Spinal cord (tissue), 10 donors: ENCODE results near the gene PHKA1. TPM values are rescaled to one million over a fixed set of nuclear protein-coding genes. Genes with fewer than 3 reads are reported as not detected.

Experiments
- DNase-seq, 6 donors: peaks; one replicate each; pipeline versions ENCODE4 v3.0.0 to v3.0.0-alpha.2; 2013 to 2015; ENCODE audit warnings: low spot score in 6 of 6, low read depth in 4 of 6
- H3K27ac ChIP-seq: one replicate; pipeline ENCODE4 v1.5.1; 2013; ENCODE audit warnings: low read depth, low read length, control low read depth
- H3K27me3 ChIP-seq: one replicate; pipeline ENCODE4 v1.6.1; 2013; ENCODE audit warnings: low read length; ENCODE audit not compliant: control insufficient read depth, insufficient read depth
- H3K36me3 ChIP-seq: one replicate; pipeline ENCODE4 v1.6.1; 2013; ENCODE audit warnings: low read length; ENCODE audit not compliant: control insufficient read depth, insufficient read depth
- H3K4me1 ChIP-seq: one replicate; pipeline ENCODE4 v1.6.1; 2013; ENCODE audit warnings: low read length; ENCODE audit not compliant: control insufficient read depth, insufficient read depth
- H3K4me3 ChIP-seq: one replicate; pipeline ENCODE4 v1.5.1; 2013; ENCODE audit warnings: low read depth, low read length, control low read depth
- H3K9me3 ChIP-seq: one replicate; pipeline ENCODE4 v1.6.1; 2013; ENCODE audit warnings: low read length; ENCODE audit not compliant: control insufficient read depth, insufficient read depth
- WGBS: methylation state at CpG from one replicate; pipeline ENCODE4 v1.1.5; 2013; ENCODE audit warnings: missing lambda C conversion rate; ENCODE audit not compliant: insufficient coverage; 5-methylcytosine and 5-hydroxymethylcytosine counted together
- polyA plus RNA-seq, 2 donors: library from polyadenylated mRNA; unstranded; fragments of 120-200 nt; gene quantifications; one replicate each; pipeline ENCODE4 v1.2.1, GENCODE V29; 2013; ENCODE audit not compliant: insufficient read length in 2 of 2
- total RNA-seq, 2 donors: library from RNA; depleted of rRNA in 1 of 2; stranded (reverse); fragments of 120-200 nt in 1 of 2; fragments of >200 nt in 1 of 2; gene quantifications; one replicate each; pipeline versions ENCODE4 v1.2.3 to v1.2.4, GENCODE V29; 2013 to 2014
- donor health status: healthy.

The PHKA1 gene
- total and polyA plus RNA-seq, 4 donors = 6.1 to 9.3 (median 7.5) TPM

DNA sequence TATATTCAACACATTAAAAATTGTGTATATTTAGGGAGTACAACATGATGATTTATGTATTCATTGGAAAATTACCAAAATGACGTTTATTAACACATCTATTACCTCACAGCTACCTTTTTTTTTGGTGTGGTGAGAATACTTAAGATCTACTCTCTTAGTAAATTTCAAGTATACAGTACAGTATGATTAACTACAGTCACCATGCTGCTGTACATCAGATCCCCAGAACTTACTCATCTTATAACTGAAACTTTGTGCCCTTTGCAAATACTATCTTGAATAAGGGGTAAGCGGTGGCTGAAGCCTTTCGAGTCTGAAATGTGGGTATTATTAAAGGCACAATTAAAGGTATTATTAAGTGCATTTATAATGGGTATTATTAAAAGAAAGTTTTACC is 976 bp downstream of the PHKA1 start:
- Histone ChIP-seq H3K4me1 (peaks cover 4% of the 10 kb centered on the region), H3K27me3 (no peaks in the 10 kb centered on the region), H3K27ac (no peak overlapping the region), H3K9me3 (no peaks in the 10 kb centered on the region), H3K4me3 (no peak overlapping the region), H3K36me3 (no peaks in the 10 kb centered on the region)
- no peak for DNase-seq
- WGBS = no CpG with 5 or more reads among the region's 3 CpGs

DNA sequence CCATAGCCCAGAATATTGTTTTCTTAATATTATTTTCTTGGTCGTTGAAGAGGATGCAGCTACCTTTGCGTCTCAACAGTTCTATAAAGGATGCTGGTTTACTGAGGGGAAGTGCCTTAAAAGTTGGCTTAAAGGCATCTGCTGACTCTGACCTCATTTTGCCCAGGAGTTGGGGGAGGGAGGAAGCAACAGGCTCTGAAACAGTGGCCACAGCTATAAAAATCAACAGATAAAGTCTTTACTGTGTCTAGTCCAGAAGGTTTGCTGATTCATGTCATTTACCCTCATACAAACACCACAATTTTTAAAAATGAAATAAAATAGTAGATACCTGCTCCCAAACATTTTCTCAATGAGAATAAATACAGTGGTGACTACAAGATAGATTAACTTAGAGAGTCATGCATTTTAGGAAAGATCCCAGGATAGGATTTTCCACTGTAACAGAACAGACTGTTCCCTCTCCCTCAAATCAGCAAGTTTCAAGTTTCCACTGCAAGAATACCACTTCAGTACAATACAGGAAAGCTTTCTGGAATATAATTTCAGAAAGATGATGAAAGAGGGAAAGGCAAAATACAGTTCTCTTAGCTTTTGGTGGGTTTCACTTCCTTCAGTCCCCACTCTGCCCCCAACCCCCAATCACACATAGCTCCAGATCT is 1.9 kb downstream of the PHKA1 start:
- no peaks in the 10 kb centered on the region for H3K27me3 ChIP-seq
- WGBS = 33% methylated on average over 2 of the region's 2 CpGs
- H3K36me3 ChIP-seq = no peaks in the 10 kb centered on the region
- H3K4me3 ChIP-seq = no peak overlapping the region
- H3K4me1 ChIP-seq = peaks cover 4% of the 10 kb centered on the region
- no peak for DNase-seq
- H3K9me3 ChIP-seq = no peaks in the 10 kb centered on the region
- H3K27ac ChIP-seq = no peak overlapping the region

GRCh38 chrX:72705814-72706213 is 8.3 kb downstream of the PHKA1 start:
- Histone ChIP-seq H3K27ac (no peak overlapping the region), H3K4me1 (no peaks in the 10 kb centered on the region), H3K4me3 (no peak overlapping the region), H3K9me3 (no peaks in the 10 kb centered on the region), H3K36me3 (no peaks in the 10 kb centered on the region), H3K27me3 (no peaks in the 10 kb centered on the region)
- WGBS = no CpG with 5 or more reads among the region's 1 CpG
- no peak for DNase-seq

GRCh38 chrX:72705111-72705510 is 9.0 kb downstream of the PHKA1 start:
- Histone ChIP-seq H3K4me3 (no peak overlapping the region), H3K27ac (no peak overlapping the region), H3K4me1 (no peaks in the 10 kb centered on the region), H3K27me3 (no peaks in the 10 kb centered on the region), H3K36me3 (no peaks in the 10 kb centered on the region), H3K9me3 (no peaks in the 10 kb centered on the region)
- DNase-seq = no peak

DNA sequence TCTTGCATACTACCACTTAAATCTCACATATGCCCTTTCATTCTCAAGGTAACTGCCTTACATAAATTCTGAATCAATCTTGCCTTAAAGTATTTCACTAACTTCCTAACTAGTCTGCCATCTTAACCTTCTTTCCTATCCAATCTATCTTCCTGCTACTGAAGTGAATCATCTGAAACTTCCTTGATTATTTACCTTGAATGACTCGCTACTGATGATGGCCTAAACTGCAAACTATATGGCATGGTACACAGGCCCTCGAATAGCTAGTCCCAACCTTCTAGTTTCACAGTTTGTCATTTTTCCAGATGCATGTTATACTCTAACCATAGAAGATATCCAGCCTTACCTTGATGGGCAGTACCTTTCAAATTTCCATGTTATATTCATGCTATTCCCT is 19.9 kb downstream of the PHKA1 start:
- H3K36me3 ChIP-seq = no peaks in the 10 kb centered on the region
- H3K4me3 ChIP-seq = no peak overlapping the region
- H3K4me1 ChIP-seq = no peaks in the 10 kb centered on the region
- no peaks in the 10 kb centered on the region for H3K9me3 ChIP-seq
- WGBS = 83% methylated on average over 2 of the region's 2 CpGs
- DNase-seq = no peak
- H3K27me3 ChIP-seq = no peaks in the 10 kb centered on the region
- no peak overlapping the region for H3K27ac ChIP-seq

GRCh38 chrX:72693477-72693876 is 20.6 kb downstream of the PHKA1 start:
- Histone ChIP-seq H3K36me3 (no peaks in the 10 kb centered on the region), H3K9me3 (no peaks in the 10 kb centered on the region), H3K4me3 (no peak overlapping the region), H3K4me1 (no peaks in the 10 kb centered on the region), H3K27me3 (no peaks in the 10 kb centered on the region), H3K27ac (no peak overlapping the region)
- DNase-seq = no peak
- no CpG with 5 or more reads among the region's 1 CpG for WGBS

DNA sequence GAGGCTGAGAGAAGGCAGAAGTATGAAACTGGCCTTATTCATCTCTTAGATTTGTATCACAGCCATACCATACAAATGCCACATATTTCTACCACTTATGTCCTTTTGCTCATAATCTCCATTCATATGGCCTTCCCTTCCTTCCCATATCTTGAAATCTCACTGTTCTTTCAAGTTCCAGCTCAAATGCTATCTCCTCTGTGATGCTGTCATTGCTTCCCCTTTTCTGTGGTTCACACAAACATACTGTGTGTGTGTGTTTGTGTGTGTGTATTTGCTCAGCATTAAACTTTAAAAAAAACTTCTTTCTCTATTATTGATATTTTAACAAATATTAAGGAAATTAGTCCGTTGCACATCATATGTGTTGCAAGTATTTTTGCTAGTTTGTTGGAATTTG is 26.7 kb downstream of the PHKA1 start:
- DNase-seq = no peak
- WGBS = no CpG with 5 or more reads among the region's 1 CpG
- Histone ChIP-seq H3K4me1 (no peaks in the 10 kb centered on the region), H3K4me3 (no peak overlapping the region), H3K36me3 (no peaks in the 10 kb centered on the region), H3K27me3 (no peaks in the 10 kb centered on the region), H3K27ac (no peak overlapping the region), H3K9me3 (no peaks in the 10 kb centered on the region)

GRCh38 chrX:72685810-72686456 is 28.2 kb downstream of the PHKA1 start:
- Histone ChIP-seq H3K36me3 (no peaks in the 10 kb centered on the region), H3K27me3 (no peaks in the 10 kb centered on the region), H3K4me3 (no peak overlapping the region), H3K9me3 (no peaks in the 10 kb centered on the region), H3K27ac (no peak overlapping the region), H3K4me1 (no peaks in the 10 kb centered on the region)
- WGBS = 72% methylated on average over 3 of the region's 4 CpGs
- no peak for DNase-seq

DNA sequence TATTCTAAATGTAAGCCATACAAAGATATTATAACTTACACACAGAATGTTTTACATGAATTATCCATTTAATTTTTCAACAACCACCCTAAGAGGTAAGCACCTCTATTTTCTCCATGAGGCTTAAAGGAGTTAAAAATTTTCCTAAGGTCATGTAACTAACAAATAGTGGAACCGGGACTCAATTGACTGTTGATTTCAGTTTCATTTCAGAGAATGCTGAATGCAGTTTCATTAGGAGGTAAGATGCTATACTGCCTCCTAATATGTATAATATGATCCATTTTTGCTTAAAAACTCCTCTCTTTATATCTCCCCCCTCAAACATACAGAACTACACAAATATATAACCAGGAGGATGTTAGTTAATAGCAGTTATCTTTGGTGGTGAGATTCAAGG is 29.1 kb downstream of the PHKA1 start:
- H3K4me3 ChIP-seq = no peak overlapping the region
- no CpG with 5 or more reads among the region's 1 CpG for WGBS
- H3K27ac ChIP-seq = no peak overlapping the region
- no peak for DNase-seq
- no peaks in the 10 kb centered on the region for H3K9me3 ChIP-seq
- no peaks in the 10 kb centered on the region for H3K4me1 ChIP-seq
- H3K36me3 ChIP-seq = no peaks in the 10 kb centered on the region
- no peaks in the 10 kb centered on the region for H3K27me3 ChIP-seq

GRCh38 chrX:72683631-72684030 is 30.5 kb downstream of the PHKA1 start:
- H3K36me3 ChIP-seq = no peaks in the 10 kb centered on the region
- no peak overlapping the region for H3K4me3 ChIP-seq
- peaks cover 1% of the 10 kb centered on the region for H3K9me3 ChIP-seq
- H3K27ac ChIP-seq = no peak overlapping the region
- no peaks in the 10 kb centered on the region for H3K4me1 ChIP-seq
- H3K27me3 ChIP-seq = no peaks in the 10 kb centered on the region
- WGBS = no CpG with 5 or more reads among the region's 1 CpG
- no peak for DNase-seq
